Measurements from ENCODE around the gene ARFRP1.

Gene ARFRP1

DNA sequence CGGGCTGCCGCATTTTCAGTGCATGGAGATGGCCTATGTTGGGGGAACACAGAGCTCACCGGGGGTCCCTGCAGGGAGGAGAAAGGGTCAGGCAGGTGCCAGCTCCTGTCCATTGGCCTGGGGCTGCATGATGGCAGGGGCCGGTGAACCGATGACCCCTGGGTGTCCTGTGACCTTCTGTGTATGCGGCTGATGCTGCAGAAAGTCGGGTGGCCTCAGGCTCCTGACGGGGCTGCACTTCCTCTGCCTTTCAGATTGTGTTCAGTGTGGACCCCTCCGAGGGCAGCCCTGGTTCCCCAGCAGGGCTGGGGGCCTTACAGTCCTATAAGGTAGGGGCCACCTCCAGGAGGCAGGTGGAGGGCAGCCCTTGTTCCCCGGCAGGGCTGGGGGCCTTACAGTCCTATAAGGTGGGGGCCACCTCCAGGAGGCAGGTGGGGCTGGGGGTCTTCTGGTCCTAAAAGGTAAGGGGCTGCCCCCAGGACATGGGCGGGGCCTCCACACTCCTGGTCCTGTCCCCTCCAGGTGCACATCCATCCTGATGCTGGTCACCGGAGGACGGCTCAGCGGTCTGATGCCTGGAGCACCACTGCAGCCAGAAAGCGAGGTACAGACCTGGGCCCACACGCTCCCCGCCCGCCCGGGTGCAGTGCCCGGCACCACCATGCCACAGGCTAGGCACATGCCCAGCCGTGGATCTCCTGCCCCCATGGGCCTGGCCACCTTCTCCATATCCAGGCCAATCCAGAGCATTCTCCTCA is 22.3 kb downstream of the ARFRP1 start:
- DNase-seq (ENCODE audit: insufficient read length) (no peak), FAIRE-seq (no peak)
- 0 out of 2 replicates have a peak, but pooled peaks have one; percentile 30 for TF ChIP-seq POLR2AphosphoS5 (IDR thresholded peaks at IDR 0.05; ENCODE audit: low read depth, low read length)
- TF ChIP-seq TAF1 (IDR thresholded peaks at IDR 0.05; ENCODE audit: borderline replicate concordance, low read depth, low read length) = no peak
- TF ChIP-seq POLR2A (IDR thresholded peaks at IDR 0.05; ENCODE audit: low read depth, low read length) = no peak

DNA sequence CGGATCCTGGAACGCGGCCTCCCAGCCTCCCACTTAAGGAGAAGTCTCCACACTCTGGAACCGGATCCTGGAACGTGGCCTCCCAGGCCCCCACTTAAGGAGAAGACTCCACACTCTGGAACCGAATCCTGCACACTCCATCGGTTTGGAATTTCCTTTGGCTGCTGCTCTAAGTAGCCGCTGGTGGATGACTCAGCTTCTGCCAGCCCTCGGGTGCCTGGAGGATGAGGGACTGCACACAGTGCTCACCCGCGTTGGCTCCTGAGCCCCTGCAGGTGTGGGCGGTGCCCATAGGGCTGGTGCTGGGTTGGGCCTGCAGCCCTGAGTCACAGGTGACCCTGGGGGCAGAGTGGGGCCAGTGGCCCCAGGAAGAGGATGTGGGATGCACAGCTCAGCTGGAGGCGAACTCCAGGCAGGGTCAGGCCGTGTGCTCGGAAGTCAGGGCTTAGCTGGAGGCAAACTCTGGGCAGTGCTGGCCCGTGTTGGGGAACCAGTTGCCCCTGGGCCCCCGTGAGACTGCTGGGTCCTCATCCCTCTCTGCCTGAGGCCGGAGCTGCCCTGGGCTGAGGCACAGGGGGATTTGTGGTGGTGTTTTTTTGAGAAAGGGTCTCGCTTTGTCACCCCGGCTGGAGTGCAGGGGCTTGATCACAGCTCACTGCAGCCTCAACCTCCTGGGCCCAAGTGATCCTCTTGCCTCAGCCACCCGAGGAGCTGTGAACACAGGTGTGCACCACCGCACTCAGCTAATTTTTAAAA is 25.2 kb downstream of the ARFRP1 start:
- TF ChIP-seq POLR2A (IDR thresholded peaks at IDR 0.05; ENCODE audit: low read depth, low read length) (no peak), TAF1 (IDR thresholded peaks at IDR 0.05; ENCODE audit: borderline replicate concordance, low read depth, low read length) (no peak), POLR2AphosphoS5 (IDR thresholded peaks at IDR 0.05; ENCODE audit: low read depth, low read length) (no peak)
- DNase-seq (ENCODE audit: insufficient read length) = no peak
- FAIRE-seq = no peak

GRCh38 chr20:63681609-63682142 is 26.1 kb downstream of the ARFRP1 start:
- FAIRE-seq = no peak
- TF ChIP-seq TAF1 (IDR thresholded peaks at IDR 0.05; ENCODE audit: borderline replicate concordance, low read depth, low read length) (no peak), POLR2AphosphoS5 (IDR thresholded peaks at IDR 0.05; ENCODE audit: low read depth, low read length) (no peak), POLR2A (IDR thresholded peaks at IDR 0.05; ENCODE audit: low read depth, low read length) (no peak)

GRCh38 chr20:63680857-63681608 is 26.7 kb downstream of the ARFRP1 start:
- TF ChIP-seq POLR2AphosphoS5 (IDR thresholded peaks at IDR 0.05; ENCODE audit: low read depth, low read length) (no peak), TAF1 (IDR thresholded peaks at IDR 0.05; ENCODE audit: borderline replicate concordance, low read depth, low read length) (no peak), POLR2A (IDR thresholded peaks at IDR 0.05; ENCODE audit: low read depth, low read length) (no peak)
- FAIRE-seq = no peak
- no peak for DNase-seq (ENCODE audit: insufficient read length)

More at GRCh38 chr20:63681609-63682142, 26.1 kb downstream of the ARFRP1 start:
- DNase-seq (ENCODE audit: insufficient read length) = no peak

GRCh38 chr20:63680427-63680826 is 27.3 kb downstream of the ARFRP1 start:
- FAIRE-seq = no peak
- no peak for TF ChIP-seq TAF1 (IDR thresholded peaks at IDR 0.05; ENCODE audit: borderline replicate concordance, low read depth, low read length)
- no peak for TF ChIP-seq POLR2A (IDR thresholded peaks at IDR 0.05; ENCODE audit: low read depth, low read length)
- no peak for TF ChIP-seq POLR2AphosphoS5 (IDR thresholded peaks at IDR 0.05; ENCODE audit: low read depth, low read length)
- no peak for DNase-seq (ENCODE audit: insufficient read length)

- FAIRE-seq = no peak
- no peak for DNase-seq (ENCODE audit: insufficient read length)
- TF ChIP-seq TAF1 (IDR thresholded peaks at IDR 0.05; ENCODE audit: borderline replicate concordance, low read depth, low read length) = no peak
- no peak for TF ChIP-seq POLR2AphosphoS5 (IDR thresholded peaks at IDR 0.05; ENCODE audit: low read depth, low read length)
- TF ChIP-seq POLR2A (IDR thresholded peaks at IDR 0.05; ENCODE audit: low read depth, low read length) = no peak
Observed at GRCh38 chr20:63679799-63680305, 27.9 kb downstream of the ARFRP1 start.

- TF ChIP-seq POLR2AphosphoS5 (IDR thresholded peaks at IDR 0.05; ENCODE audit: low read depth, low read length) (no peak), TAF1 (IDR thresholded peaks at IDR 0.05; ENCODE audit: borderline replicate concordance, low read depth, low read length) (no peak), POLR2A (IDR thresholded peaks at IDR 0.05; ENCODE audit: low read depth, low read length) (no peak)
Observed at GRCh38 chr20:63678667-63679465, 28.9 kb downstream of the ARFRP1 start.

DNA sequence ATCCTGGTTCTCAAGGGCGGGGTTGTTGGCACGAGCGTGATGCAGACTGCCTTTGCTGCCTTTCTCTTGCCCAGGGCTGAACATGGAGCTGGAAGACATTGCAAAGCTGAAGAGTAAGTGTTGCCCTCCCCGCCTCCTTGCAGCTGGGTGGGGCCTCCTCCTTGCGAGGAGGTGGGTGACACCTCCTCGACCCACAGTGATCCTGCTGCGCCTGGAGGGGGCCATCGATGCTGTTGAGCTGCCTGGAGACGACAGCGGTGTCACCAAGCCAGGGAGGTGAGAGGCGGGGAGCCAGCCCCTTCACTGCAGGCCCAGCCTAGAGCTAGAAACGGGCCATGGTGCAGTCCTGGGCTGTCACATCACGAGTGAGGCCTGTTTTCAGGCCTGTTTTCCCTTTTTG is 29.7 kb downstream of the ARFRP1 start:
- FAIRE-seq (no peak), DNase-seq (ENCODE audit: insufficient read length) (no peak)
- TF ChIP-seq POLR2A (IDR thresholded peaks at IDR 0.05; ENCODE audit: low read depth, low read length) (no peak), TAF1 (IDR thresholded peaks at IDR 0.05; ENCODE audit: borderline replicate concordance, low read depth, low read length) (no peak), POLR2AphosphoS5 (IDR thresholded peaks at IDR 0.05; ENCODE audit: low read depth, low read length) (no peak)

More at GRCh38 chr20:63678667-63679465, 28.9 kb downstream of the ARFRP1 start:
- DNase-seq (ENCODE audit: insufficient read length) (no peak), FAIRE-seq (no peak)

DNA sequence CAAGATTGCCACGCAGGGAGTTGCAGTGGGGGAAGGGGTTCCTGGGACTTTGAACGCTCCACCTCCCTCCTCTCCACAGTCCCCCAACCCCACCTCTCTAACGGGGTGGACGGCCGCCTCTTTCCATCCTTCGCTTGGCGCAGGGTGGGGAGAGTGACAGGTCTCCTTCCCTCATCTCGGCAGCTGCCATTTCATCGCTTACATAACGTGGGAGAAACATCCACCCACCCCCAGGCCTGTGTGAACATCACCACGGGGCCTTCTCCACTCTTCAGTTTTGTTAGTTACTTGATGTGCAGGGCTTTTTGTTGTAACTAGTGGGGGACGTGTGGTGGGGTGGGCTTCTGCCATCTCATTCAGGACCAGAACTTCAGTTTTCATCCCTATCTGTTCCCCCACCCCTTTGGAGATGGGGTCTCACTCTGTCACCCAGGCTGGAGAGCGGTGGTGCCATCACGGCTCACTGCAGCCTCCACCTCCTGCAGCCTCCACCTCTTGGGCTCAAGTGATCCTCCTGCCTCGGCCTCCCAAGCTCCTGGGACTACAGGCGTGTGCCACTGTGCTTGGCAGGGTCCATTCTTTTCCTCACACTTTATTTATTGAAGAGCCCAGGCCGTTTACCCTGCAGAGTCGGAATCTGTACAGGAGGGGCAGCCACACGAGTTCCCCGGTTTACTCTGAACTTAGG is 32.0 kb downstream of the ARFRP1 start:
- DNase-seq (ENCODE audit: insufficient read length) (no peak), FAIRE-seq (no peak)

DNA sequence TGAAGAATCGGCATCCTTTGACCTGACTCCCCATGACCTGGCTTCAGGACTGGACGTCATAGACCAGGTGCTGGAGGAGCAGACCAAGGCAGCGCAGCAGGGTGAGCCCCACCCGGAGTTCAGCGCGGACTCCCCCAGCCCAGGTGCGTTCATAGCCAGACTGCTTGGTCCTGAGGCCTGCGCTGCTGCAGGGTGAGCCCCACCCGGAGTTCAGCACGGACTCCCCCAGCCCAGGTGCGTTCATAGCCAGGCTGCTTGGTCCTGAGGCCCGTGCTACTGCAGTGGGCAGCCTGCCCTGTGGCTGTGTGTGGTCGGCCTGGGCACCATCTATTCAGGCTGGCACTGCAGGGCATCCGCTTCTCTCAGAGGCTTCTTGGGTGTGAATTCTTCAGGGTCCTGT is 33.8 kb downstream of the ARFRP1 start:
- no peak for TF ChIP-seq TAF1 (IDR thresholded peaks at IDR 0.05; ENCODE audit: borderline replicate concordance, low read depth, low read length)
- no peak for TF ChIP-seq POLR2AphosphoS5 (IDR thresholded peaks at IDR 0.05; ENCODE audit: low read depth, low read length)
- TF ChIP-seq POLR2A (IDR thresholded peaks at IDR 0.05; ENCODE audit: low read depth, low read length) = no peak
- FAIRE-seq (no peak), DNase-seq (ENCODE audit: insufficient read length) (no peak)

More for the DNA sequence above, 32.0 kb downstream of the ARFRP1 start:
- TF ChIP-seq TAF1 (IDR thresholded peaks at IDR 0.05; ENCODE audit: borderline replicate concordance, low read depth, low read length) (no peak), POLR2AphosphoS5 (IDR thresholded peaks at IDR 0.05; ENCODE audit: low read depth, low read length) (no peak), POLR2A (IDR thresholded peaks at IDR 0.05; ENCODE audit: low read depth, low read length) (no peak)

All from GM12892 (cell line).